Right renal cortex interstitium (tissue), 3 donors: ENCODE measurements around the gene SLC18A2. TPM values are rescaled to one million over a fixed set of nuclear protein-coding genes. Genes with fewer than 3 reads are reported as not detected.
"Not testable (repeated sequence)": the region's sequence is repeated elsewhere in the genome, so short reads cannot be mapped to it uniquely, and the experiment has no call there.

Experiments used
- DNase-seq, 3 donors: peaks; one replicate each; pipeline ENCODE4 v3.0.0-alpha.2; 2013; ENCODE audit warnings: low read depth in 3 of 3, low spot score in 2 of 3
- polyA plus RNA-seq, 3 donors: library from polyadenylated mRNA; unstranded; fragments of 120-200 nt; gene quantifications; one replicate each; pipeline ENCODE4 v1.2.1, GENCODE V29; 2013; ENCODE audit not compliant: insufficient read length in 3 of 3

The SLC18A2 gene
- polyA plus RNA-seq, 3 donors = 0.83 to 1.2 (median 1.2) TPM

DNA sequence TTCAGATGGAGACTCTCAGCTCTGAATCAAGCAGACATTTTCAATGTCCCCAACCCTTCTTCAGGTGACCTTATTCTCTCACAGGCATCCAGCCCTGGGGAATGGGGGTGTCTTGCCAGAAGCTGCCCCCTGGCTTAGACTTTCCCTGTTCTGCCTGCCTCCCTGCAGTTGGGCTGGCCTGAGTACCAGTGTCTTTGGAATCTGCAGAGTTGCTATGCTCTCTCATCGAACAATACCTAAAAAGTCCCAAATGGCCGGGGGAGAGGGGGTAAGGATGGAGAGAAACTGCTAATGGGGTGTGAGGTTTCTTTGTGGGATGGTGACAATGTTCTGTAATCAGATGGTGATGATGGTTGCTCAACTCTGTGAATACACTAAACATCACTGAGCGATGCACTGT, 20.6 kb downstream of the SLC18A2 start:
- no peak for DNase-seq

DNA sequence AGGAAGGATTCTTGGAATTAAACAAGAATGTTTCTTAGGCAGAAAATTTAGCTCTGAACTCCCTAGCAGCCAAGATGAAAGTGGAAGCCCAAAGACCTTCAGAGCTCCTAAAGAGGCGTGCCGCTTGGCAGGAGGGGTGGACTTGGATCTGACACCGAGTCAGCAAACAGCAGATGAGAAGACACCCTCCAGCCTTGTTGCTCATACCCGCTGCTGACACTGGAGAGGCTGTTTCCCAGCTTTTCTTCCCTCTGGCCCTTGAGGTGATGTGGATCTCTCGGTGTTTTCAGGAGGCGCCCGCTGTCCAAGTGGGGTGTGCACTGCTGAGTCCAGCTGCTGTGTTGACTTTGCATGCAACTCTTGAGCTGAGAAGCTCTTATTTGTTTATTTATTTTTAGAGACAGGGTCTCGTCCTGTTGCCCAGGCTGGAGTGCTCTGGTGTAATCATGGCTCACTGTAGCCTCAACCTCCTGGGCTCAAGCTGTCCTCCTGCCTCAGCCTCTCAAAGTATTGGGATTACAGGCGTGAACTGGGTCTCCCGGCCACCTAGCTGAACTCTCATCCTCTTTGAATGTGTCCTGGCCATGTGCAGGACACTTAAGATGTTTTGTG, 21.5 kb downstream of the SLC18A2 start:
- no peak for DNase-seq

DNA sequence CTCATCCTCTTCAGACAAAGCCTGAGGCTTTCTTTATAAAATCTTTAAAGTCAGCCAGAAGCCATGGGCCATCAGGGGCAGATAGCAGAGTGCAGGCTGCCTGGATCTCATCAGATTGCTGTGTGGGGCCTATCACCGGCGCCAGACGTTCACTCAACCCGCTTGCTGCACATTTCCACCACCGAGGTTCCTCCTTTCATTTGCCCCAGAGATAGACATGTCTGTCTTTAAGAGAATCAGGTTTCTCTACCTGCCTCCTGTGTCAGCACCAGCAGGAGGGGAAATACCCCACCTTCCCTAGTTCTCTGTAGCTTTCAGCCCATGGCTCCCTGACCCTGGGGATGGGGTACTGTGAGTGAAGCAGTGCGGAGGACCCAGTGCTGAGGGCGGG, 22.0 kb downstream of the SLC18A2 start:
- no peak for DNase-seq

DNA sequence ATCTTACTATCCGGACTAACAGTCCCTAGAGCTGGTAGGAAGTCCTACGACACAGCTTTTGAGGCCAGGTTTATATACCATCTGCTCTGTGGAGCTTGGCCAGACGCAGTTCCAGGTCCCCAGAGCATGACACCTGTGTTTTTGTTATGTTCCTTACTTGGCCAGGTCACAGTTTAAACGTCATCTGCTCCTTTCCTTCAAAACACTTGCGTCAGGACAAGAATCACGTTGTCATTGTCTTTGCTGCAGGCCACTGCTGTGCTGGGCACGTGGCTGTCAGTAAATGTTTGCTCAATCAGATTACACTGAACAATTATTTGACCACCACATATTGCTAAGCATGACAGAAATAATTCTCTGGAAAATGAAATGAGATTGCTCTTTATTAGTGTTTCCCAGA, 23.9 kb downstream of the SLC18A2 start:
- no peak for DNase-seq

DNA sequence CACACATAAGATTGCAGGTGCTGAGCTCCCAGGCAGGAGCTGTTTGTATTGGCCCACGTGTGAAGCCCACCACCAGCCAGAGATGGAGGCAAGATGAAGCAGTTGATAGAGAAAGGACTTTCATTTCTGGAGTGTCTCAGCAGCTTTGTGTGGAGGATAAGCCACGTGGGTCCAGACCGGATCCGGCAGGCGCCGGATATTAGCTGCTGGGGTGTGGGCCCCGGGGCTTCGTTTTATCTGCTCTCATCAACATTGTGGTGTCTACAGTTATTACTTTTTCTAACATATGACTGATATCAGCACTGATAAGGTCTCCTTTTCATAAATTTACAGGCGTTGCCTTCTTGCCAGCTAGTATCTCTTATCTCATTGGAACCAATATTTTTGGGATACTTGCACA, 25.5 kb downstream of the SLC18A2 start:
- no peak for DNase-seq

DNA sequence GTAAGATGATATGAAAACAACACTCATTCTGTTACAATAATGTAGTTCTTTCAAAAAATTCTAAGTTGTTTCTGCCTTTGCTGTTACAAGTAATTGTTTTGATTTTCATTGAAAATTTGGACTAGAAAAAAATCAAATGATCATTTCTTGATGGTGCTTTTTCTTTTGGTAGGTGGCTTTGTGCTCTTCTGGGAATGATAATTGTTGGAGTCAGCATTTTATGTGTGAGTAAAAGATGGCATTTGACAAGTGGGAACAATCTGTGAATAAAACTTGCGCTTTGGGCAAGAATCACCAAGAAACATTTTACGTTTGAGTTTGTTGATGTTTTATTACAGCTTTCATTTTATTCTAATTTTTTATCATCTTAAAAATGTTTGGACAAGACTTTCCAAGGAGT, 25.9 kb downstream of the SLC18A2 start:
- DNase-seq = no peak

DNA sequence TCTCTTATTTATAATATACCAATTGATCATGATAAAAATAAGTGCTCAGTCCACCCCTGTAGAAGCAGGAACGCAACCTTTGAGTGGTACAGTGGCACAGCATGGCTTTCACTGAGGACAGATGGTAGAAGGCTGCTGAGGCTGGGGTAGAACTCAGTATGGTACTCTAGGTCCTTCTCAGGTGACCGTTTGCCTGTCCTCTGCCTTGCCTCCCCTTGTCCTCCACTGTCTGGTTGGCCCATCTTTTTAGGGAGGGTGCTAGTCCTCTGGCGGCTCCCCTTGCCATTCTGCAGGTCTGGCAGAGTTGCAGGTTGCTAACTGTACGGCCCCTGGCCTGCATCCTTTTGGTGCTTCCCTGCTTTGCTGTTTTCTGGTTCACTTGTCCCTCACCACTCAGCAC, 27.3 kb downstream of the SLC18A2 start:
- no peak for DNase-seq

DNA sequence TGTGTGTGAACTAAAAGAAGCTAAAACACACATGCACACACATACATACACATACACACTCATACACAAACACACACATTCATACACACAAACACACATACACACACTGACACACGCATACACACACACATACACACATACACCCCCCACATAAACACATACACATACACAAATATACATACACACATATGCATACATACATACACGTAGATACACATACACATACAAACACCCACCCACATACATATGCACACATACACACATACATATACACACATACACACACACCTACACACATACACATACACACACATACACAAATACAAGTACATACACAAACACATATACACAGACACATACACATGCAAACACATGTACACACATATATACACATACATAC, 28.0 kb downstream of the SLC18A2 start:
- DNase-seq = no peak

DNA sequence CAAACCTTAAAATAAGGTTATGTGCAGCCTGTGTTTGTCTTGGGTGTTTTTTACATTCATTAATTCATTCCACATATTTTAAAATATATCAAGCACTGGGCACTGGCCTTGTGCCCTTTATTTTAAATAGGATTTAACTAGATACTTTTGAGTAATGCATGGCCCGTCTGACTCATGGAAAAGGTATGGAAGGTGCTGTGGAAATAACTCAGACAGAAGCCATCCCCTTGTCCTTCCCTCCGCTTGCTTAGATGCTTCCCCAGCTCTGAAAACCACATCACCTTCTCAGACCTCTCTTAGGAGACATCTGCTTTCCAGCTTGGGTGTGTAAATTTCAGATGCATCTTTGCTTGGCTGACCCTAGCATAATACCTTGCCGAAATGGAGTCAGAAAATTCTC, 30.5 kb downstream of the SLC18A2 start:
- DNase-seq = no peak

DNA sequence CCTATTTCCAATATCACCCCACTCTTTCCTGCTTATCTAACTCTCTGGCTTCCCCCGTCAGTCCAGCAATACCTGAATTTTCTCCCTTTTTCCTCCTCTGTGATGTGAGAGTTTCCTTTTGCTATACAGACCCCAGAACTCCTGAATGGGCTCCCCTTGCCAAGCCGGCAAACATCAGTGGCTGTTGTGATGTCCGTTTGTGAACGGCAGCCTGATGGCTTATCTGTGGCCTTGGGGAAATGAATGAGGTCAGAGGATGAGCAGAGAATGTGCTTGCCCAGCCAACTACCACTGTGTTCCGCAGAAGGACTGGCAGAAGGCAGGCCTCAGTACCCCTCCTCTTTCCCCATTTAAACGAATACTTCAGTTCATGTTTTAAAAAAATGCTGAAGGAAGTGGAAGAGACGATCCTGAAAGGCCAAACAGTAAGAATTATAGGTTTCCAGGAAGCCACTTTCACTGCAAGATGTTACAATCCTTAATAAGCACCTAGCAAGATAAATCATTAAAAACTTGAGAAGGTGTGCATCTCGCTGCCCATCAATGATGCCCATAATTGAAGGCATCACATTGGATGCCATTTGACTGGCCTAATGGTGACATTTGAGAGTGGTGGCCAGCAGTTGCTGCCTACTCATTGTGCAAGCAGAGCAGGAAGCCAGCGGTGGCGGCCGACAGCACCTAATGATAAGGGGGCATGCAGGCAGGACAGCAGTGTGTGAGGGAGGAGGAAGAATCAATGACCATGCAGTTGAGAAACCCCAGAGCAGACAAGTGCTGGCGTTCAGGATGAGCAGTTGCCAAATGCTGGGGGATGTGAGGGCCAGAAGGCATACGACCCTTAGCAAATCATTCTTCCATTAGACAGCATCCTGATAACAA, 31.5 kb downstream of the SLC18A2 start:
- DNase-seq = no peak

DNA sequence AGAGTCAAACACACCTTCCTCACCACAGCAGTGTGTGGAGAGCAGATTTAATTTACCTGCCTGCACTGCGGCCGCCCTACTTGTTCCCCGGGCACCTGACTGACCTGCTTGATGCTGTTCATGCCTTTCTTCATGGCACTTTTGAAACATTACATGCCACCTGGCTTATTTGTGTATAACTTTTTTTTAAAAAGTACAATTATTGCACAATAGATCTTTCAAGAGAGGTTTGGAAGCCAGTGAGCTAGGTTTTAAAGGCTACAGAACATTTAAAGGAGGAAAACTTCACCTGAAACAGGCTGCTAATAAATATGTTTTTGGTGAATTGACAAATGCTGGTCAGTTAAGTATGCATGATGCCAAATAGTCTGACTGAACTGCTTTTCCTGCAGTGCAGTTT, 33.1 kb downstream of the SLC18A2 start:
- DNase-seq = no peak

DNA sequence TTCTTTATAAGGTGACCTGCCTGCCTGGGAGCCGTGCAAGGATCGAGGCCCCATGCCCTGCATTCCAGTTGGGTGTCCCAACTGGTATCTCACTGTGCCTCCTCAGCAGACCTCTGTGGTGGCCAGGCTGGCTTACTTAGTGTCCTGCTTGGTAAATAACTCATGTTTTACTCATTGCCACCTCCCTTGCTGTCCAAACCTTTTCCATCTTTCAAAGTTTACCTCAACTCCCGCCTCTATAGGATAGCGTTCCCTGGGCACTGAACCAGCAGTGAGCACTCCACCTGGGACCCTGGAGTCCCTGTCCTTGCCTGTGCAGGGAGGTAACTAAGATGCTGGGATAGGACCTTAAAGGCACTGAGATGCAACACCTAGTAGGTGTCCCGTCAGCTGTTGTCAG, 33.6 kb downstream of the SLC18A2 start:
- no peak for DNase-seq

DNA sequence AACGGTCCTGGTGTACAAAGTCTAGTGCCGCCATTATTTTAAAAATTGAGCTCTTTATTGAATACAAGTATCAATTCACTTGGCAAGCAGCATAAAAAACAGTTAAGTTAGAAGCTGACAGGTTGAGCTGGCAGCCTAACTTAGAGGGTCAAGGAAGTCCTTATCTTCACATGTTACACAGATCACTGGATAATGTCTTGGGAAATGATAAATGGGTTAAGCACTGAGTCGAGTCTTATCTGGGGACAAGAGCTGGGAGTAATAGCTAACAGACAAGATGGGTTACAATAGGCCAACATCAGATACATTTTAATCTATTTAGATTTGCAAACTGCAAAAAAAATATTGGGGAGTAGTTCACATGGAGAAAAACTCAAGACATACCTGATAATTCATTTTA, 34.2 kb downstream of the SLC18A2 start:
- no peak for DNase-seq

DNA sequence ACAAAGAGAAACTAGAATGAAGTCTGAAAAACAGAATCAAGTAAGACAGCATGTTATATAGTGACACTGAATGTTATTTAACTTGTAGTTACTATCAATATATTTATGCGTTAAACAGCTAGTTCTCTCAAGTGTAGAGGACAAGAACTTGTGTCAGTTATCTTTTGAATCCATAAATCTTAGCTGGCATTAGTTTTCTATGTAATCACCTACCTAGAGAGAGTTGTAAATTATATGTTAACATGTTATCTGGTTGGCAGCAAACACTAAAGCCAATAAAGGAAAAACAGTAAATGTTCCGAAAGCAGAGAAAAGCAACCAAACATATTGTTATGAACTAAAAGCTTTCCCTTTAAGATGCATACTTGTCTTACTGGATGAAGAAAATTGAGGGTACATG, 36.8 kb downstream of the SLC18A2 start:
- no peak for DNase-seq

DNA sequence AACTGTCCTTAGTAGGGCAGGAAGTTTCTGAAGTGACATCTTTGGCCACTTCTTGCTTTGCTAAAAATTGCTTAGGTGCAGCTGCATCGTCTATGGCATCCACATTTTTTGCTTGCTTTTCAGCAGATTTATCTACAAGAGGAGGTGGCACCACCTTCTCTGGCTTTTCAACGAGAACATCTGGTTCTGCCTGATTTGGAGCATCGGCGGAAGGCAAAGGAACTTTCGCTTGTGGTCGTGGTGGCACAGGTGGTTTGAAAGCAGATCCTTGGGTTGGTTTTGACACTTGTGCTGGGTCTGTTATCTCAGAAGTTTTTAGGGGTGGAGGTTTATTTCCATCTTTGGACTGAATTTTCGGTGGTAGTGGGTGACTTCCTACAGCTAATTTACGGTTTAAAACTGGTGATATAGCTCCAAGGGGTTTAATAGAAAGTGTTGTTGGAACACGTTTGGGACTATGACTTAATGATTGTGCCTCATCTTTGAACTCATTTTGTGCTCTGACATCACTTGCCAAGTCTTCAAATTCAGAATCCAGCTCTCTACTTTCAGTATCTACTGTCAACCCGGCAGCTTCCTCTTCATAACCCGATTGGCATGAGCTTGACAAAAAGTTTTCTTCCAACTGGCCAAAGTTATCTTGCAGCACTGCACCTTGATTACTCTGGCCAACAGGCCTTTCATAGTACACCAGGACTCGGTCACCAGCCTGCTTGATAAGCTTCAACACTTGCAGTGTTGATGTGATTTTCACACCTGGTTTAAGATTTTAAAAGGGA, 44.0 kb downstream of the SLC18A2 start:
- DNase-seq = no peak

DNA sequence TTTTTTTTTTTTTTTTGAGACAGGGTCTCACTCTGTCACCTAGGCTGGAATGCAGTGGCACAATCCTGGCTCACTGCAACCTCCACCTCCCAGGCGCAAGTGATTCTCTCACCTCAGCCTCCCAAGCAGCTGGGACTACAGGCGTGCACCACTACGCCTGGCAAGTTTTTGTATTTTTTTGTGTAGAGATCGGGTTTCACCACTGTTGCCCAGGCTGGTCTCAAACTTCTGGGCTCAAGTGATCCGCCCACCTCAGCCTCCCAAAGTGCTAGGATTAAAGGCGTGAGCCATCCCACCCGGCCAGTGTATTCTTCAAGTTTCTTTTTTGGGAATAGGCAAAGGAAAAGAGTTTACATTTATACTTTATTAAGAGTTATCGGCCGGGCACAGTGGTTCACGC, 50.0 kb downstream of the SLC18A2 start:
- not testable (repeated sequence) for DNase-seq

DNA sequence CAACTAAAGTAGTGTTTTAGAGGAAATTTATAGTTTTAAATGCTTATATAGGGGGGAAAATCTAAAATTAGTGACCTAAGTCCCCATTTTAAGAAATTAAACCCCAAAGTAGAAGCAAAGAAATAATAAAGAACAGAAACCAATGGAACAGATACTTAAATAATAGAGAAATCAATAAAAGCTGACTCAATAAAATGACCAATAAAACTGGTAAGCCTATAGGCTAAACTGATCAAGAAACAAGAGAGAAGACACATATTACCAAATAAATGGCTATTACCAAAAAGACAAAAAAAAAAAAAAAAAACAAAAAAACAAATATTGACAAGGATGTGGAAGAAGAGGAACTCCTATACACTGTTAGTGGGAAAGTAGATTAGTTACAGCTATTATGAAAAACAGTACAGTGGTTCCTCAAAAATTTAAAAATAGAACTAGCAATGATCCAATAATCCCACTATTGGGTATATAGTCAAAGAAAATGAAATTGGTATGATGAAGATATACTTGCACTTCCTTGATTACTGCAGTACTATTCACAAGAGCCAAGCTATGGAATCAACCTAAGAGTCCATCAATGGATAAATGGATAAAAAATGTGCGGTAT, 53.2 kb downstream of the SLC18A2 start:
- DNase-seq = no peak

DNA sequence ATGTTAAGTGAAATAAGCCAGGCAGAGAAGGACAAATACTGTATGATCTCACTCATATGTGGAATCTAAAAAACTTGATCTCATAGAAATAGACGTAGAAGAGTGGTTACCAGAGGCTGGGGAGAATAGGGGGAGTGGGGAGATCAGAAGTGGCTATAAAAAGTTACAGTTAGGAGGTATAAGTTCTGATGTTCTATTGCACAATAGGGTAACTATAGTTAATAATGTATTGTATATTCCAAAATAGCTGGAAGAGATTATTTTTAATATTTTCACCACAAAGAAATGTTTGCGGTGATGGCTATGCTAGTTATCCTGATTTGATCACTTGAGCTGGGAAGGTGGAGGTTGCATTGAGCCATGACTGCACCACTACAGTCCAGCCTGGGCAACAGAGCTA, 53.8 kb downstream of the SLC18A2 start:
- DNase-seq = no peak

DNA sequence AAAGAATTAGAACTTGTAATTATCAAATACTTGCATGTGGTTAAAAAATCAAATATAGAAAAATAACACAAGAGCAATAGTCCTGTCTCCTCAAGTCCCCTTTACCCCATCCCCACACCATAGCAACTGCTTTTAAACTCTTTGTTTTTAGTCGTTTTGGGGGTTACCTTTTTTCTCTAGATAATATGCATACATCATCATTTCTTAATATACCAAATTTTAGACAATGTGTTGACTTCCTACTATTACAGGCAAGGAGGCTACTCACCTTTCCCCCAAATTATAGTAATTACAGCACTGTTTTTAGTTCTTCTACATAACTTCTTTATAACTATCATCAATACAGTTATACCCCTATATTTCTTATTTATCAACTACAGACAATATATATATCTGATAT, 57.3 kb downstream of the SLC18A2 start:
- no peak for DNase-seq

DNA sequence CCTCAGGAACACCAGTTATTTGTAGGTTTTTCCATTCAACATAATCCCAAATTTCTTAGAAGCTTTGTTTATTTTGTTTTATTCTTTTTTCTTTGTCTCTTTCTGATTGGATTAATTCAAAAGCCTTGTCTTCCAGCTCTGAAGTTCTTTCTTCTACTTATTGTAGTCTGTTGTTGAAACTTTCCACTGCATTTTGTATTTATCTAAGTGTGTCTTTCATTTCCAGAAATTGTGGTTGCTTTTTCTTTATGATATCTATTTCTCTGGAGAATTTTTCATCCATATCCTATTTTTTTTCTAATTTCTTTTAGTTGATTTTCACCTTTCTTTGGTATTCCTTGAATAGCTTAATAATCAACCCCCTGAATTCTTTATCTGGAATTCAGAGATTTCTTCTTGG, 58.5 kb downstream of the SLC18A2 start:
- no peak for DNase-seq

DNA sequence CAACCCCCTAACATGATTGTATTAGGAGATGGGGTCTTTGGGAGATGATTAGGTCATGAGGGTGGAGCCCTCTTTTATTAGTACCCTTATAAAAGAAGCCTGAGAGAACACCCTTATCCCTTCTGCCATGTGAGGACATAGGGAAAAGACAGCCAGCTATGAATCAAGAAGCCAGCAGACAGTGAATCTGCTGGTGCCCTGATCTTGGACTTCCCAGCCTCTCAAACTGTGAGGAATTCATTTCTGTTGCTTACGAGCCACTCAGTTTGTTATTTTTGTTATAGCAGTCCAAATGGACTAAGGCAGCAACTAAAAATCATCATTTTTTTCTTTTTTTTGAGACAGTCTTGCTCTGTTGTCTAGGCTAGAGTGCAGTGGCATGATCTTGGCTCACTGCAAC, 59.8 kb downstream of the SLC18A2 start:
- DNase-seq = no peak
